Measurements from ENCODE around the gene M1AP.
A peak's percentile ranks its signal among the peaks of the same experiment; 100 is the strongest.

The M1AP gene

DNA sequence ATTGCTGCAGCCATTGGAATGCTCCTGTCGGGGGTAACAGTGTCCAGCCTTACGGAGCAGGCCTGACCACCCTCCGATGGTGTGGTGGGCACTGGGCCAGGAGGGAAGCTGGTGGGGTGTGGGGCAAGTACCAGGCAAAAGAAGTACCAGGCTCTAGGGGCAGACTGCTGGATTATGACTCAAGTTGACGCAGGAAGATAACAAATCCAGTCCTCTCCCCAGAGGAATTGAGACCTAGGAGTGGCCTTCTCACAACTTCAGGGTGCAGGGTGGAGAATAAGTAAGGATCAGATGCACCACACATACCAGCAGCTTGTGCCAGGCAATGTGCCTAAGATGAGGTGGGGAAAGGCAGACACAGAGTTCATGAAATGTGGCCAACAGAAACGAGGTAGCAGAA lies 43.8 kb upstream of the M1AP start:
- H3K4me3 ChIP-seq (ENCODE audit: low read depth, low read length): no peak overlapping the region
- DNase-seq (ENCODE audit: low read depth): no peak
- TF ChIP-seq, protein P1, sequence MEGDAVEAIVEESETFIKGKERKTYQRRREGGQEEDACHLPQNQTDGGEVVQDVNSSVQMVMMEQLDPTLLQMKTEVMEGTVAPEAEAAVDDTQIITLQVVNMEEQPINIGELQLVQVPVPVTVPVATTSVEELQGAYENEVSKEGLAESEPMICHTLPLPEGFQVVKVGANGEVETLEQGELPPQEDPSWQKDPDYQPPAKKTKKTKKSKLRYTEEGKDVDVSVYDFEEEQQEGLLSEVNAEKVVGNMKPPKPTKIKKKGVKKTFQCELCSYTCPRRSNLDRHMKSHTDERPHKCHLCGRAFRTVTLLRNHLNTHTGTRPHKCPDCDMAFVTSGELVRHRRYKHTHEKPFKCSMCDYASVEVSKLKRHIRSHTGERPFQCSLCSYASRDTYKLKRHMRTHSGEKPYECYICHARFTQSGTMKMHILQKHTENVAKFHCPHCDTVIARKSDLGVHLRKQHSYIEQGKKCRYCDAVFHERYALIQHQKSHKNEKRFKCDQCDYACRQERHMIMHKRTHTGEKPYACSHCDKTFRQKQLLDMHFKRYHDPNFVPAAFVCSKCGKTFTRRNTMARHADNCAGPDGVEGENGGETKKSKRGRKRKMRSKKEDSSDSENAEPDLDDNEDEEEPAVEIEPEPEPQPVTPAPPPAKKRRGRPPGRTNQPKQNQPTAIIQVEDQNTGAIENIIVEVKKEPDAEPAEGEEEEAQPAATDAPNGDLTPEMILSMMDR (IDR thresholded peaks at IDR 0.05; ENCODE audit: low read depth, low read length, missing control alignments): no peak
- in situ Hi-C loops (cut with HindIII; ENCODE audit: low sequenced_read_pairs): loop anchor here (5.0 kb wide), 2 partner anchors 50 to 165 kb away; no protein-coding TSS in a partner anchor

DNA sequence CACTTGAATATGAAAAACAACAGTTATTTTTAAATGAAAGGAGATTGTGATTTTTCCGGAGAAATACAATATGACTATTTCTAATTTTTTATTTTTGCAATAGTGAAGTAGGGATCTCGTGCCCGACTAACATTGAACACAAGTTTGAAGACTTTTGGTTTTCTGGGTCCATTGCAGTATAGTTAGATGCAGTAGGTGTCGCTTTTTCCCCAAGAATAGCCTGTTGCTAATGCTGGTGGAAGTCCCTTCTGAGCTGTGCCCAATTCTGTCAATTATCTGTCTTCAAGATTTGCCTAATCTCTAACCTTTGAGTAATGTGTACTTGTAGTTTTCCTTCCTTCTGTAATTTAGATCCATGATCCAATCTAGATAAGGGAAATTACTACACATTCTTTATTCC lies 42.4 kb upstream of the M1AP start:
- peak; percentile 28 for DNase-seq (ENCODE audit: low read depth)
- TF ChIP-seq, protein P1 (IDR thresholded peaks at IDR 0.05; ENCODE audit: low read depth, low read length, missing control alignments): peak; percentile 81
- H3K4me3 ChIP-seq (ENCODE audit: low read depth, low read length): no peak overlapping the region
- in situ Hi-C loops (cut with HindIII; ENCODE audit: low sequenced_read_pairs): loop anchor here (5.0 kb wide), 2 partner anchors 48 to 167 kb away; no protein-coding TSS in a partner anchor

DNA sequence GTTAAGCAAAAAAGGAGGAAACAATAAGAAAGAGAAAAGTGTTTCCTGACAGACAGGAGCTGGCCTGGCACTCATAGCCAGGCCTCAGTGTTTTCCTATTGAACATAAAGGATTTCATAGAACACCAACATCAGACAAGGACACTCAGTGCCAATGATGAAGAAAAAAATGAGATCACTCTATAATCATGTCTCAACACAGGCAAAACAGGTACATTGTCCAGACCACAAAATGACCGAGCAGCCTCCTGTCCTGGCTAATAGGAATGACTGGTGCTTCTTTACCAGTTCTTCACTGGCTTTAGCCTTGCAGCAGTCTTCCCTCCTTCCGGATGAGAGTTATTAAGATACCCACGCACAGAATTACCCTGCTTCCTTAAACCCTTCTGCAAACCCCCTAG lies 41.5 kb upstream of the M1AP start:
- no peak for DNase-seq (ENCODE audit: low read depth)
- H3K4me3 ChIP-seq (ENCODE audit: low read depth, low read length): no peak overlapping the region
- TF ChIP-seq, protein P1 (IDR thresholded peaks at IDR 0.05; ENCODE audit: low read depth, low read length, missing control alignments): no peak
- in situ Hi-C loops (cut with HindIII; ENCODE audit: low sequenced_read_pairs): loop anchor here (5.0 kb wide), 3 partner anchors 47 to 188 kb away; no protein-coding TSS in a partner anchor

DNA sequence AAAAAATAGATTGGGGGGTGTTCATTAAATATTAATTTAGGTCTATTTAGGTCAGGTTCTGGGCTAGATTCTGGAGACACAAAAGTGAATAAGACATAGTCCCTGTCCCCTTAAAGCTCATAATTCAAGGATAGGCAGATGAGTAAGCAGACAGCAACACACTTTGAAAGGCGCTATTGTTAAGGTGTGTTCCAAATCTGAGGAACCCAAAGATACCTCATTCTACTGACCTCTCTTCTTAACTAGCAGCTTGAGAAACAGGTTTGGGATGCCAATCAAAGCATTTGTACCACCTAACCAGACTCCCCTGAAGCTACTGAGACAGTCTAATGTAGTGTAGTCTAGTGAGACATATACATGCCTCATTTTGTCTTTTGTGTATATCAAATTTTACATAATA lies 40.8 kb upstream of the M1AP start:
- in situ Hi-C loops (cut with HindIII; ENCODE audit: low sequenced_read_pairs): loop anchor here (5.0 kb wide), 1 partner anchor 188 kb away; no protein-coding TSS in a partner anchor
- TF ChIP-seq, protein P1 (IDR thresholded peaks at IDR 0.05; ENCODE audit: low read depth, low read length, missing control alignments): no peak
- no peak for DNase-seq (ENCODE audit: low read depth)
- H3K4me3 ChIP-seq (ENCODE audit: low read depth, low read length): no peak overlapping the region

DNA sequence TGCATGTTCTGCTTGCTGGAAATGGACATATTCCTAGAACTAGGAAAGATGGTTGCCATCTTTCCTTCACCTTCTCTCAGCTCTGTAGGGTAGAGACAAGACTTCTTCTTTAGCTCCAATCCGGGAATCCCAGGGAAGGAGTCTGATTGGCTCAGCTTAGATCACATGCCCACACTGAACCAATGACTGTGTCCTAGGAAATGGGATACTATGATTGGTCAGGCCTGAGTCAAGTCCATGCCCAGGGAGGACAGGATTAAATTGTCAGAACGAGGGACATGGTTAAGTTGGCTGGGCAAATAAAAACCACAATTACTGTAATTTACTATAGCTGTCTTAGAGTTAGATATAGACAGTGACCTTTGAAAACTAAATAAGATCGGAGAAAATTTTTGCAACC lies 37.3 kb upstream of the M1AP start:
- in situ Hi-C loops (cut with HindIII; ENCODE audit: low sequenced_read_pairs): loop anchor here (5.0 kb wide), 1 partner anchor 192 kb away; no protein-coding TSS in a partner anchor

DNA sequence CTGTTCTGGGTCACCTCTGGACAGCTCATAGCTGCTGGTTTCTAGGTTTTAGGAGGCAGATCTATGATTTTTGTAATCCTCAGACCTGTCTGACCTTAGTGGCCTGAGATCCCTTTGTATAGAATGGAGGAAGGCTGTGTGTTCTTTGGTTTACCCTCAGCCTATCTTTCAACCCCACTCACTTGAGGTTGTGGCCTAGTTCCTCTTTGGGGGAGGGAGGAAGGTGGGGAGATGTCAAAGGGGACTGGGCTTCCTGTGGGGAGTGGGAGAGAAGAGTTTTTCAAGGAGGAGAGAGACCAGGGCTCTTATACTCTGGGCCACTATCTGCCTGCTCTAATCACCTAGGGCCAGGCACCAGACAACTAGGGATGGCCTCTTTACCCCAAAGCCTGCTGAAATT lies 34.4 kb upstream of the M1AP start:
- in situ Hi-C loops (cut with HindIII; ENCODE audit: low sequenced_read_pairs): no loop called here
- DNase-seq (ENCODE audit: low read depth): no peak
- H3K4me3 ChIP-seq (ENCODE audit: low read depth, low read length): no peak overlapping the region
- TF ChIP-seq, protein P1 (IDR thresholded peaks at IDR 0.05; ENCODE audit: low read depth, low read length, missing control alignments): no peak

More for the DNA sequence above, 37.3 kb upstream of the M1AP start:
- no peak overlapping the region for H3K4me3 ChIP-seq (ENCODE audit: low read depth, low read length)
- TF ChIP-seq, protein P1 (IDR thresholded peaks at IDR 0.05; ENCODE audit: low read depth, low read length, missing control alignments): no peak
- no peak for DNase-seq (ENCODE audit: low read depth)

All from astrocyte of the cerebellum (primary cell).